DOHH2 (cell line): Measurements from ENCODE around the gene PTTG1IP2.

Experiments
- H3F3A ChIP-seq: fragments of 200-600 bp; sonication (generic), shearing (Covaris generic); 2 replicates; pipeline ENCODE4 v1.6.0; 2016; ENCODE audit warnings: antibody characterized with exemption, mild to moderate bottlenecking; ENCODE audit not compliant: control insufficient read depth, insufficient read depth
- H3K27ac ChIP-seq: fragments of 200-600 bp; sonication (generic); 2 replicates; pipeline ENCODE4 v1.5.1; 2014; ENCODE audit warnings: low read depth, mild to moderate bottlenecking, low read length, moderate library complexity
- H3K27me3 ChIP-seq: fragments of 200-600 bp; sonication (generic); 2 replicates; pipeline ENCODE4 v1.6.1; 2014; ENCODE audit warnings: mild to moderate bottlenecking, low read length, mixed read lengths; ENCODE audit not compliant: control insufficient read depth
- H3K36me3 ChIP-seq: fragments of 200-600 bp; sonication (generic); 2 replicates; pipeline ENCODE4 v1.6.1; 2014; ENCODE audit warnings: mild to moderate bottlenecking, low read length, moderate library complexity, mixed read lengths; ENCODE audit not compliant: control insufficient read depth
- H3K4me1 ChIP-seq: fragments of 200-600 bp; sonication (generic); 2 replicates; pipeline ENCODE4 v1.6.1; 2014; ENCODE audit warnings: mild to moderate bottlenecking, low read length, mixed read lengths; ENCODE audit not compliant: control insufficient read depth
- H3K4me2 ChIP-seq: fragments of 200-600 bp; sonication (generic); 2 replicates; pipeline ENCODE4 v1.6.0; 2014; ENCODE audit warnings: mild to moderate bottlenecking, low read length, moderate library complexity
- H3K4me3 ChIP-seq: fragments of 200-600 bp; sonication (generic); 2 replicates; pipeline ENCODE4 v1.5.1; 2014; ENCODE audit warnings: mild to moderate bottlenecking, low read length, mixed read lengths
- H3K79me2 ChIP-seq: fragments of 200-600 bp; sonication (generic); 2 replicates; pipeline ENCODE4 v1.6.1; 2014; ENCODE audit warnings: mild to moderate bottlenecking, low read length, mixed read lengths; ENCODE audit not compliant: control insufficient read depth
- H3K9me2 ChIP-seq: fragments of 200-600 bp; sonication (generic); replicated peaks from 2 replicates; pipeline ENCODE4 v1.6.1; 2014; ENCODE audit warnings: mild to moderate bottlenecking, low read length, mixed read lengths; ENCODE audit not compliant: control insufficient read depth
- H3K9me3 ChIP-seq: fragments of 200-600 bp; sonication (generic); 2 replicates; pipeline ENCODE4 v1.6.1; 2014; ENCODE audit warnings: antibody characterized with exemption, low read length, mixed read lengths; ENCODE audit not compliant: control insufficient read depth, insufficient read depth
- H4K20me1 ChIP-seq: fragments of 200-600 bp; sonication (generic); 2 replicates; pipeline ENCODE4 v1.6.0; 2014; ENCODE audit warnings: low read depth, mild to moderate bottlenecking, antibody characterized with exemption, low read length, moderate library complexity; ENCODE audit not compliant: control insufficient read depth, insufficient read depth
- EZH2phosphoT487 ChIP-seq: fragments of 200-600 bp; sonication (generic); IDR thresholded peaks from 2 replicates; pipeline ENCODE4 v1.6.1; 2017; ENCODE audit warnings: borderline replicate concordance, mild to moderate bottlenecking, antibody characterized with exemption, low read length, moderate library complexity, mixed read lengths
- TF ChIP-seq, protein P1 (sequence below): fragments of 200-600 bp; sonication (generic); IDR thresholded peaks from one replicate; pipeline ENCODE4 v1.5.1; 2014; ENCODE audit warnings: antibody characterized with exemption, mild to moderate bottlenecking, low read depth, low read length; ENCODE audit not compliant: poor library complexity, severe bottlenecking

The PTTG1IP2 gene

GRCh38 chr7:90469554-90469953, at the start of gene PTTG1IP2:
Gene PTTG1IP2, plus strand, starts transcription at chr7:90469639. Its CDS starts 148 bp downstream, at chr7:90469787.
- Histone ChIP-seq H3K9me3 (peaks cover 9% of the 10 kb centered on the region; the same call in 1 of the 2 replicates), H3K36me3 (no peaks in the 10 kb centered on the region), H3K4me1 (no peaks in the 10 kb centered on the region), H4K20me1 (no peaks in the 10 kb centered on the region), H3K79me2 (no peaks in the 10 kb centered on the region), H3K4me2 (no peak within 1 kb of the TSS), H3F3A (no peaks in the 10 kb centered on the region), H3K9me2 (no peaks in the 10 kb centered on the region), H3K27ac (no peak within 1 kb of the TSS), H3K27me3 (no peaks in the 10 kb centered on the region), H3K4me3 (no peak within 1 kb of the TSS)
- TF ChIP-seq, protein P1, sequence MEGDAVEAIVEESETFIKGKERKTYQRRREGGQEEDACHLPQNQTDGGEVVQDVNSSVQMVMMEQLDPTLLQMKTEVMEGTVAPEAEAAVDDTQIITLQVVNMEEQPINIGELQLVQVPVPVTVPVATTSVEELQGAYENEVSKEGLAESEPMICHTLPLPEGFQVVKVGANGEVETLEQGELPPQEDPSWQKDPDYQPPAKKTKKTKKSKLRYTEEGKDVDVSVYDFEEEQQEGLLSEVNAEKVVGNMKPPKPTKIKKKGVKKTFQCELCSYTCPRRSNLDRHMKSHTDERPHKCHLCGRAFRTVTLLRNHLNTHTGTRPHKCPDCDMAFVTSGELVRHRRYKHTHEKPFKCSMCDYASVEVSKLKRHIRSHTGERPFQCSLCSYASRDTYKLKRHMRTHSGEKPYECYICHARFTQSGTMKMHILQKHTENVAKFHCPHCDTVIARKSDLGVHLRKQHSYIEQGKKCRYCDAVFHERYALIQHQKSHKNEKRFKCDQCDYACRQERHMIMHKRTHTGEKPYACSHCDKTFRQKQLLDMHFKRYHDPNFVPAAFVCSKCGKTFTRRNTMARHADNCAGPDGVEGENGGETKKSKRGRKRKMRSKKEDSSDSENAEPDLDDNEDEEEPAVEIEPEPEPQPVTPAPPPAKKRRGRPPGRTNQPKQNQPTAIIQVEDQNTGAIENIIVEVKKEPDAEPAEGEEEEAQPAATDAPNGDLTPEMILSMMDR = no peak
- TF ChIP-seq EZH2phosphoT487 = no peak

GRCh38 chr7:90421651-90422050, 47.8 kb upstream of the PTTG1IP2 start:
- Histone ChIP-seq H3K4me3 (no peak overlapping the region), H3K36me3 (no peaks in the 10 kb centered on the region), H3F3A (no peaks in the 10 kb centered on the region), H3K4me1 (no peaks in the 10 kb centered on the region), H3K4me2 (no peak overlapping the region), H3K9me3 (no peaks in the 10 kb centered on the region), H4K20me1 (no peaks in the 10 kb centered on the region), H3K9me2 (no peaks in the 10 kb centered on the region), H3K27ac (no peak overlapping the region), H3K79me2 (no peaks in the 10 kb centered on the region), H3K27me3 (no peaks in the 10 kb centered on the region)
- TF ChIP-seq, protein P1 = no peak
- no peak for TF ChIP-seq EZH2phosphoT487

DNA sequence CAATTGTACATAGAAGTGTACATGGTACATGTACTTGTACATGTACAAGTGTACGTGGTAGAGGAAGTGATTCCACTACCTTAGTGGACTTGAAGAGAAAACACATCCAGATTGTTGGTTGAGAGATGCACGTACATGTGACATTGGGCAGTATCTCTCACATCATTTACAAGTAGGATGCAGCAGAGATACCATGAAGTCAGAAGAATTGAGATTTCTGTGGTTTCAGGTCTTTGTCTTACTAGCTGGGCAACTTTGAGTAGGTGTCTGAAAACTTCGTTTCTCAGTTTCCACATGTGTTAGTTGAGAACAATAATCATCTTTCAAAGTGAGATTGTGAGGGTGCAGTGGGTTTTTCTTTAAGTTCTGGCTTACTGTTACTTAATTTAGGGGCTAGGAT, 44.7 kb upstream of the PTTG1IP2 start:
- Histone ChIP-seq H3K9me2 (no peaks in the 10 kb centered on the region), H3K27ac (no peak overlapping the region)

More for the DNA sequence above, 44.7 kb upstream of the PTTG1IP2 start:
- Histone ChIP-seq H3F3A (no peaks in the 10 kb centered on the region), H3K9me3 (no peaks in the 10 kb centered on the region), H3K4me1 (no peaks in the 10 kb centered on the region), H3K4me3 (no peak overlapping the region), H3K36me3 (no peaks in the 10 kb centered on the region), H4K20me1 (no peaks in the 10 kb centered on the region), H3K79me2 (no peaks in the 10 kb centered on the region), H3K27me3 (no peaks in the 10 kb centered on the region), H3K4me2 (no peak overlapping the region)
- TF ChIP-seq EZH2phosphoT487 = no peak
- TF ChIP-seq, protein P1 = no peak
